Endothelial cell of umbilical vein (primary cell): ENCODE measurements around the gene RAB37. TPM values are rescaled to one million over a fixed set of nuclear protein-coding genes. Genes with fewer than 3 reads are reported as not detected.

Experiments
- BruUV-seq: library from RNA; stranded (reverse); fragments of 400-500 nt; replicated peaks from 2 replicates; lab custom pipeline; 2021; lab: Mats Ljungman, UMichigan
- CTCF ChIA-PET: fragments of 300-600, 350-600 bp; sonication (Branson Sonifier 250); formaldehyde crosslinking; loops from one replicate; lab custom pipeline; 2021; ENCODE audit warnings: antibody characterized with exemption, inconsistent platforms; lab: Charles Lee
- POLR2A ChIA-PET: fragments of 300-600, 350-600 bp; sonication (Branson Sonifier 250); formaldehyde crosslinking; loops from one replicate; lab custom pipeline; 2021; ENCODE audit warnings: antibody characterized with exemption, inconsistent platforms; lab: Charles Lee
- DNase-seq: peaks from one replicate; pipeline ENCODE4 v3.0.0-alpha.2; 2011; ENCODE audit warnings: low read depth, low spot score
- FAIRE-seq: peaks from 2 replicates; lab custom pipeline; 2011; peaks lifted over from hg19 to GRCh38; lab: Jason Lieb, UNC
- H2AFZ ChIP-seq: 2 replicates; pipeline ENCODE4 v1.6.0; 2012; ENCODE audit warnings: low read depth, low read length, control low read depth, inconsistent platforms
- H3K27ac ChIP-seq: 2 replicates; pipeline ENCODE4 v1.5.1; 2011; ENCODE audit warnings: low read depth, mild to moderate bottlenecking, control low read depth, low read length, moderate library complexity; ENCODE audit not compliant: insufficient read depth
- H3K27me3 ChIP-seq, 2 experiments: 2 replicates each; pipeline versions ENCODE4 v1.6.0 to v1.6.1; 2011; ENCODE audit warnings: low read length in 2 of 2, mixed read lengths in 1 of 2; ENCODE audit not compliant: control insufficient read depth in 2 of 2, insufficient read depth in 2 of 2
- H3K36me3 ChIP-seq, 2 experiments: 2 replicates in 1 of 2; 3 replicates in 1 of 2; pipeline ENCODE4 v1.5.1; 2011; ENCODE audit warnings: low read length in 2 of 2, mild to moderate bottlenecking in 1 of 2, moderate library complexity in 1 of 2; ENCODE audit not compliant: control insufficient read depth in 2 of 2, insufficient read depth in 2 of 2; ENCODE audit errors: extremely low read depth in 1 of 2
- H3K4me1 ChIP-seq: 3 replicates; pipeline ENCODE4 v1.5.1; 2011; ENCODE audit warnings: mild to moderate bottlenecking, low read length; ENCODE audit not compliant: control insufficient read depth, insufficient read depth; ENCODE audit errors: extremely low read depth
- H3K4me2 ChIP-seq: 2 replicates; pipeline ENCODE4 v1.6.1; 2011; ENCODE audit warnings: low read length, control low read depth, mixed read lengths; ENCODE audit not compliant: insufficient read depth
- H3K4me3 ChIP-seq, 3 experiments: fragments of 200-600 bp in 1 of 3; sonication (generic), shearing (Covaris generic) in 1 of 3; replicated peaks in 1 of 3; 2 replicates each; pipeline ENCODE4 v1.5.1; 2011 to 2016; ENCODE audit warnings: control low read depth in 3 of 3, low read length in 3 of 3, mild to moderate bottlenecking in 2 of 3, inconsistent platforms in 1 of 3, low read depth in 1 of 3, moderate library complexity in 1 of 3; ENCODE audit not compliant: insufficient read depth in 1 of 3
- H3K79me2 ChIP-seq: 2 replicates; pipeline ENCODE4 v1.6.0; 2012; ENCODE audit warnings: low read length, inconsistent platforms; ENCODE audit not compliant: control insufficient read depth, insufficient read depth
- H3K9ac ChIP-seq: replicated peaks from 2 replicates; pipeline ENCODE3; 2011; ENCODE audit warnings: low read length, control low read depth; ENCODE audit not compliant: insufficient read depth; ENCODE audit errors: extremely low read depth
- H3K9me1 ChIP-seq: replicated peaks from 3 replicates; pipeline ENCODE4 v1.6.0; 2011; ENCODE audit warnings: mild to moderate bottlenecking, low read length; ENCODE audit not compliant: control insufficient read depth, insufficient read depth; ENCODE audit errors: extremely low read depth
- H3K9me3 ChIP-seq: replicated peaks from 2 replicates; pipeline ENCODE4 v1.5.1; 2012; ENCODE audit warnings: low read length, inconsistent platforms; ENCODE audit not compliant: control insufficient read depth, insufficient read depth
- H4K20me1 ChIP-seq: replicated peaks from 2 replicates; pipeline ENCODE3; 2011; ENCODE audit warnings: mild to moderate bottlenecking, low read length; ENCODE audit not compliant: control insufficient read depth, insufficient read depth; ENCODE audit errors: extremely low read depth
- CTCF ChIP-seq, 2 donors: IDR thresholded peaks; 1 replicate in 1 of 2; 2 replicates in 1 of 2; pipeline ENCODE4 v1.5.1; 2011; ENCODE audit warnings: low read length in 2 of 2, mild to moderate bottlenecking in 2 of 2, moderate library complexity in 2 of 2, control low read depth in 1 of 2, inconsistent platforms in 1 of 2, low read depth in 1 of 2; ENCODE audit not compliant: insufficient read depth in 1 of 2; ENCODE audit errors: extremely low read depth in 1 of 2
- EZH2 ChIP-seq: IDR thresholded peaks from 2 replicates; pipeline ENCODE4 v1.6.1; 2012; ENCODE audit warnings: borderline replicate concordance, low read depth, mild to moderate bottlenecking, moderate library complexity, low read length, inconsistent platforms; ENCODE audit not compliant: severe bottlenecking
- FOS ChIP-seq: IDR thresholded peaks from 2 replicates; pipeline ENCODE4 v1.6.1; 2011; ENCODE audit warnings: mild to moderate bottlenecking, low read length, moderate library complexity, borderline replicate concordance; ENCODE audit not compliant: insufficient read depth
- GATA2 ChIP-seq: IDR thresholded peaks from 2 replicates; pipeline ENCODE4 v1.7.0; 2011; ENCODE audit warnings: low read depth, mild to moderate bottlenecking, moderate library complexity, mixed read lengths, low read length; ENCODE audit not compliant: insufficient read length, insufficient read depth
- JUN ChIP-seq: IDR thresholded peaks from 2 replicates; pipeline ENCODE4 v1.6.1; 2011; ENCODE audit warnings: borderline replicate concordance, low read depth; ENCODE audit not compliant: insufficient read length, insufficient read depth
- MAX ChIP-seq: IDR thresholded peaks from 2 replicates; pipeline ENCODE4 v1.6.1; 2011; ENCODE audit not compliant: insufficient read depth, insufficient read length
- MYC ChIP-seq: IDR thresholded peaks from one replicate; pipeline ENCODE4 v1.6.1; 2011; ENCODE audit warnings: mild to moderate bottlenecking, low read depth, low read length
- POLR2A ChIP-seq: IDR thresholded peaks from 2 replicates; pipeline ENCODE4 v1.6.1; 2012; ENCODE audit warnings: low read depth, mild to moderate bottlenecking, control low read depth, low read length
- POLR2AphosphoS5 ChIP-seq: IDR thresholded peaks from 2 replicates; pipeline ENCODE4 v1.6.1; 2012; ENCODE audit warnings: low read depth, mild to moderate bottlenecking, control low read depth, low read length, moderate library complexity; ENCODE audit not compliant: insufficient read depth
- dilution Hi-C: fragments of 300-500 bp; cut with MboI; formaldehyde crosslinking; loops from one replicate; pipeline ENCODE4 v1.15.0; 2019; ENCODE audit warnings: low sequenced_read_pairs; ENCODE audit not compliant: extremely low pct_ligation_motif_present
- intact Hi-C: fragments of 100-400 bp; cut with micrococcal nuclease; formaldehyde crosslinking; loops from one replicate; pipeline ENCODE4 v1.10.0; 2022
- polyA plus RNA-seq, 4 experiments: library from polyadenylated mRNA; depleted of rRNA in 3 of 4; stranded (reverse) in 3 of 4; unstranded in 1 of 4; fragments of >200 nt; gene quantifications; 2 replicates each; pipeline versions ENCODE4 v1.2.1 to v1.2.3, GENCODE V29; 2011 to 2012; ENCODE audit warnings: missing spikeins in 1 of 4
- total RNA-seq: library from RNA; stranded (reverse); gene quantifications from 2 replicates; pipeline ENCODE4 v1.2.3, GENCODE V29; 2021

Gene RAB37
- total and polyA plus RNA-seq, 2 donors (not counting 3 experiments of a cell fraction or from before 2014, with no cell fraction given): 0.11 TPM; not detected in 1

- H3K27ac ChIP-seq: no peak overlapping the region
- no TSS peak for BruUV-seq
- no peaks in the 10 kb centered on the region for H3K9me1 ChIP-seq
- FAIRE-seq (no peak), DNase-seq (no peak)
- no peaks in the 10 kb centered on the region for H3K4me1 ChIP-seq
- H3K4me2 ChIP-seq: no peak overlapping the region
- POLR2A ChIA-PET: no interaction called here
- H3K4me3 ChIP-seq: no peak overlapping the region
- H3K9me3 ChIP-seq: no peaks in the 10 kb centered on the region
- no peak overlapping the region for H3K9ac ChIP-seq
- H3K79me2 ChIP-seq: no peaks in the 10 kb centered on the region
- H2AFZ ChIP-seq: no peak overlapping the region
- TF ChIP-seq FOS (no peak), EZH2 (no peak), JUN (no peak), MAX (no peak), MYC (no peak), POLR2AphosphoS5 (no peak), GATA2 (no peak), POLR2A (no peak), CTCF (IDR thresholded peaks at IDR 0.05; ENCODE audit: extremely low read depth in 1 of 2, insufficient read depth in 1 of 2, low read depth in 1 of 2, low read length in 2 of 2) (no peak)
- H3K27me3 ChIP-seq: no peaks in the 10 kb centered on the region
- intact Hi-C loops: no loop called here
- H3K36me3 ChIP-seq: peaks cover 0 to 10% of the 10 kb centered on the region in 2 experiments
- H4K20me1 ChIP-seq: no peaks in the 10 kb centered on the region
- dilution Hi-C loops: no loop called here
- CTCF ChIA-PET: interaction anchor here (0.7 to 1.5 kb wide), 4 partner anchors 10 to 43 kb away, joined by 3 to 8 read pairs (median 4); no protein-coding TSS in a partner anchor
Observed at GRCh38 chr17:74784125-74784810, 47.2 kb downstream of the RAB37 start.
